Ovary (tissue), 3 donors: Measurements from ENCODE around the gene AQP12A.

ENCODE experiments used
- CTCF ChIP-seq, 3 donors: fragments of 450-650 bp in 2 of 3; fragments of 200-600 bp in 1 of 3; IDR thresholded peaks; one replicate each; pipeline versions ENCODE4 v1.5.1 to v1.8.0; 2016 to 2022; ENCODE audit warnings: antibody characterized with exemption in 3 of 3, mild to moderate bottlenecking in 1 of 3
- EP300 ChIP-seq: sonication (generic); formaldehyde crosslinking; IDR thresholded peaks from one replicate; pipeline ENCODE4 v1.6.1; 2017; ENCODE audit warnings: antibody characterized with exemption
- POLR2A ChIP-seq: fragments of 450-650 bp; IDR thresholded peaks from one replicate; pipeline ENCODE4 v1.6.1; 2017; ENCODE audit warnings: antibody characterized with exemption, mild to moderate bottlenecking, moderate library complexity
- donor health status: DM: no; HTN: no; CAD: no.

GRCh38 chr2:240648155-240648649 is 43.5 kb upstream of the AQP12A start:
- TF ChIP-seq CTCF (IDR thresholded peaks at IDR 0.05): no peak
- no peak for TF ChIP-seq EP300
- TF ChIP-seq POLR2A: no peak
